SHP77 treated with DMSO at 0.1 percent for 48 hours (cell line): ENCODE measurements around the gene VCY.
"Not testable (repeated sequence)": the region's sequence is repeated elsewhere in the genome, so short reads cannot be mapped to it uniquely, and the experiment has no call there.

ENCODE experiments used
- DNase-seq: peaks from one replicate; lab custom pipeline; 2025; lab: John Stamatoyannopoulos, UW

The VCY gene

GRCh38 chrY:13986373-13986772 is at the start of gene VCY:
TSS of gene VCY (minus strand) at chrY:13986473. CDS start at chrY:13986440, 33 bp downstream.
- DNase-seq, result not testable (repeated sequence)

GRCh38 chrY:14030395-14030794 is 44.1 kb upstream of the VCY start:
- DNase-seq, result not testable (repeated sequence)

GRCh38 chrY:14011916-14012315 is 25.6 kb upstream of the VCY start:
- not testable (repeated sequence) for DNase-seq

GRCh38 chrY:13942406-13942805 is 43.9 kb downstream of the VCY start:
- DNase-seq, result not testable (repeated sequence)
